Neuronal stem cell (in vitro differentiated cells): ENCODE data around the gene LSM6.

Source experiments
- DNase-seq: peaks from one replicate; pipeline ENCODE4 v3.0.0-alpha.2; 2013; ENCODE audit warnings: low spot score
- H2AFZ ChIP-seq: one replicate; pipeline ENCODE4 v1.6.1; 2013; ENCODE audit warnings: mild to moderate bottlenecking, low read length, inconsistent platforms
- H2AK5ac ChIP-seq: 2 replicates; pipeline ENCODE4 v1.6.1; 2013; ENCODE audit warnings: low read depth, mild to moderate bottlenecking, inconsistent platforms, low read length, moderate library complexity, mixed read lengths
- H2BK120ac ChIP-seq: 2 replicates; pipeline ENCODE4 v1.6.1; 2013; ENCODE audit warnings: low read depth, mild to moderate bottlenecking, inconsistent platforms, low read length, moderate library complexity, mixed read lengths
- H2BK12ac ChIP-seq: one replicate; pipeline ENCODE4 v1.6.1; 2013; ENCODE audit warnings: low read length, inconsistent platforms
- H2BK15ac ChIP-seq: 2 replicates; pipeline ENCODE4 v1.6.1; 2013; ENCODE audit warnings: mild to moderate bottlenecking, low read length, inconsistent platforms, mixed read lengths
- H2BK5ac ChIP-seq: one replicate; pipeline ENCODE4 v1.6.1; 2013; ENCODE audit warnings: inconsistent platforms, mild to moderate bottlenecking, low read length, moderate library complexity
- H3K14ac ChIP-seq: one replicate; pipeline ENCODE4 v1.6.1; 2013; ENCODE audit warnings: low read length, inconsistent platforms
- H3K18ac ChIP-seq: 2 replicates; pipeline ENCODE4 v1.6.1; 2013; ENCODE audit warnings: low read length, inconsistent platforms
- H3K23ac ChIP-seq: 2 replicates; pipeline ENCODE4 v1.6.1; 2013; ENCODE audit warnings: low read depth, mild to moderate bottlenecking, mixed read lengths, low read length, inconsistent platforms; ENCODE audit not compliant: poor library complexity
- H3K27ac ChIP-seq: replicated peaks from 3 replicates; pipeline ENCODE4 v1.5.1; 2013; ENCODE audit warnings: low read length, inconsistent platforms
- H3K27me3 ChIP-seq, 3 experiments: 2 replicates each; pipeline ENCODE4 v1.6.1; 2013; ENCODE audit warnings: low read length in 3 of 3, mild to moderate bottlenecking in 2 of 3, inconsistent platforms in 1 of 3, low read depth in 1 of 3, mixed read lengths in 1 of 3, moderate library complexity in 1 of 3; ENCODE audit not compliant: control insufficient read depth in 3 of 3, insufficient read depth in 3 of 3
- H3K36me3 ChIP-seq, 2 donors: replicated peaks in 1 of 2; 2 replicates each; pipeline ENCODE4 v1.6.1; 2013; ENCODE audit warnings: low read length in 2 of 2; ENCODE audit not compliant: control insufficient read depth in 2 of 2, insufficient read depth in 2 of 2
- H3K4ac ChIP-seq: 2 replicates; pipeline ENCODE4 v1.6.1; 2013; ENCODE audit warnings: inconsistent platforms, mild to moderate bottlenecking, low read length, moderate library complexity
- H3K4me1 ChIP-seq, 2 donors: 1 replicate in 1 of 2; 2 replicates in 1 of 2; pipeline ENCODE4 v1.6.1; 2013; ENCODE audit warnings: low read length in 2 of 2, low read depth in 1 of 2; ENCODE audit not compliant: control insufficient read depth in 2 of 2, insufficient read depth in 1 of 2
- H3K4me2 ChIP-seq: one replicate; pipeline ENCODE4 v1.6.1; 2013; ENCODE audit warnings: mild to moderate bottlenecking, low read length, inconsistent platforms; ENCODE audit not compliant: insufficient read depth, poor library complexity, severe bottlenecking
- H3K4me3 ChIP-seq, 2 donors: 2 replicates each; pipeline ENCODE4 v1.5.1; 2013; ENCODE audit warnings: low read length in 2 of 2, mild to moderate bottlenecking in 2 of 2, inconsistent platforms in 1 of 2, moderate library complexity in 1 of 2
- H3K79me1 ChIP-seq: one replicate; pipeline ENCODE4 v1.6.1; 2013; ENCODE audit warnings: low read depth, mild to moderate bottlenecking, inconsistent platforms, low read length, moderate library complexity
- H3K9ac ChIP-seq: one replicate; pipeline ENCODE4 v1.6.1; 2013; ENCODE audit warnings: mild to moderate bottlenecking, low read depth, low read length, inconsistent platforms; ENCODE audit not compliant: poor library complexity
- H3K9me3 ChIP-seq, 2 donors: replicated peaks in 1 of 2; 2 replicates each; pipeline versions ENCODE3 to v1.6.1; 2013; ENCODE audit warnings: low read length in 2 of 2, mild to moderate bottlenecking in 2 of 2, inconsistent platforms in 1 of 2, low read depth in 1 of 2, mixed read lengths in 1 of 2, moderate library complexity in 1 of 2; ENCODE audit not compliant: control insufficient read depth in 2 of 2, insufficient read depth in 1 of 2
- H4K8ac ChIP-seq: one replicate; pipeline ENCODE4 v1.6.1; 2013; ENCODE audit warnings: low read depth, mild to moderate bottlenecking, inconsistent platforms, low read length, moderate library complexity
- H4K91ac ChIP-seq: one replicate; pipeline ENCODE4 v1.6.1; 2013; ENCODE audit warnings: low read length, low read depth, mild to moderate bottlenecking, inconsistent platforms; ENCODE audit not compliant: poor library complexity
- WGBS, 2 donors: extraction: QIAGEN DNeasy Blood & Tissue Kit; methylation state at CpG; one replicate each; pipeline ENCODE4 v1.1.7; 2013; ENCODE audit warnings: missing lambda C conversion rate in 2 of 2, mixed read lengths in 1 of 2; ENCODE audit not compliant: insufficient read length in 2 of 2, insufficient replicate concordance in 1 of 2; ENCODE audit errors: extremely low coverage in 2 of 2; 5-methylcytosine and 5-hydroxymethylcytosine counted together

LSM6 gene

GRCh38 chr4:146214238-146214637 is 38.7 kb downstream of the LSM6 start, which contains the start of gene REELD1:
REELD1 (plus strand) TSS chr4:146214538; CDS start chr4:146216953, 2,415 bp downstream.
- DNase-seq = no peak
- no peak within 1 kb of the TSS for H3K4me2 ChIP-seq
- H3K27ac ChIP-seq = no peak within 1 kb of the TSS
- no peak within 1 kb of the TSS for H3K14ac ChIP-seq
- no peak within 1 kb of the TSS for H3K18ac ChIP-seq
- H2BK120ac ChIP-seq = no peak within 1 kb of the TSS
- H2BK15ac ChIP-seq = no peak within 1 kb of the TSS
- no peak within 1 kb of the TSS for H2BK5ac ChIP-seq
- H2AK5ac ChIP-seq = no peak within 1 kb of the TSS
- H3K4me3 ChIP-seq = no peak within 1 kb of the TSS
- no peaks in the 10 kb centered on the region for H3K36me3 ChIP-seq
- H3K27me3 ChIP-seq = peaks cover 0 to 3% (median 0%) of the 10 kb centered on the region in 3 experiments
- H3K4ac ChIP-seq = no peak within 1 kb of the TSS
- no peak within 1 kb of the TSS for H3K9ac ChIP-seq
- H4K8ac ChIP-seq = no peak within 1 kb of the TSS
- H3K23ac ChIP-seq = no peak within 1 kb of the TSS
- WGBS, 2 donors = no CpG with 5 or more reads among the region's 5 CpGs
- no peak within 1 kb of the TSS for H4K91ac ChIP-seq
- H3K4me1 ChIP-seq = no peaks in the 10 kb centered on the region
- H2AFZ ChIP-seq = peak within 1 kb of the TSS; percentile 22
- no peaks in the 10 kb centered on the region for H3K79me1 ChIP-seq
- no peak within 1 kb of the TSS for H2BK12ac ChIP-seq
- H3K9me3 ChIP-seq = no peaks in the 10 kb centered on the region

- no peak overlapping the region for H3K27ac ChIP-seq
- H3K4me3 ChIP-seq = no peak overlapping the region
- no peaks in the 10 kb centered on the region for H3K79me1 ChIP-seq
- H3K4ac ChIP-seq = no peak overlapping the region
- WGBS, 2 donors = no CpG with 5 or more reads among the region's 8 CpGs
- no peak overlapping the region for H3K23ac ChIP-seq
- H4K8ac ChIP-seq = no peak overlapping the region
- H2AFZ ChIP-seq = peak overlapping the region; percentile 32
- no peak overlapping the region for H3K4me2 ChIP-seq
- no peak overlapping the region for H2AK5ac ChIP-seq
- no peak overlapping the region for H2BK120ac ChIP-seq
- H2BK15ac ChIP-seq = no peak overlapping the region
- H3K36me3 ChIP-seq = no peaks in the 10 kb centered on the region
- no peak overlapping the region for H3K18ac ChIP-seq
- DNase-seq = no peak
- H2BK12ac ChIP-seq = no peak overlapping the region
- H3K4me1 ChIP-seq = no peaks in the 10 kb centered on the region
- no peak overlapping the region for H4K91ac ChIP-seq
- H3K14ac ChIP-seq = no peak overlapping the region
- H2BK5ac ChIP-seq = no peak overlapping the region
- H3K27me3 ChIP-seq = peaks cover 0 to 5% (median 0%) of the 10 kb centered on the region in 3 experiments
- H3K9ac ChIP-seq = no peak overlapping the region
- H3K9me3 ChIP-seq = no peaks in the 10 kb centered on the region
These were observed 46.8 kb downstream of the LSM6 start for GRCh38 chr4:146222313-146222712.

- no peak overlapping the region for H2BK12ac ChIP-seq
- H2BK15ac ChIP-seq = no peak overlapping the region
- H2BK120ac ChIP-seq = no peak overlapping the region
- no peak overlapping the region for H3K4me2 ChIP-seq
- WGBS, 2 donors = no CpG with 5 or more reads among the region's 8 CpGs
- DNase-seq = no peak
- H3K27me3 ChIP-seq = peaks cover 0 to 5% (median 0%) of the 10 kb centered on the region in 3 experiments
- no peak overlapping the region for H4K8ac ChIP-seq
- H3K9ac ChIP-seq = no peak overlapping the region
- H3K9me3 ChIP-seq = no peaks in the 10 kb centered on the region
- no peak overlapping the region for H4K91ac ChIP-seq
- no peak overlapping the region for H3K27ac ChIP-seq
- no peak overlapping the region for H2AFZ ChIP-seq
- no peak overlapping the region for H3K4ac ChIP-seq
- no peak overlapping the region for H3K18ac ChIP-seq
- no peaks in the 10 kb centered on the region for H3K79me1 ChIP-seq
- H3K23ac ChIP-seq = no peak overlapping the region
- H2AK5ac ChIP-seq = no peak overlapping the region
- H3K14ac ChIP-seq = no peak overlapping the region
- no peak overlapping the region for H3K4me3 ChIP-seq
- H3K36me3 ChIP-seq = no peaks in the 10 kb centered on the region
- H2BK5ac ChIP-seq = no peak overlapping the region
- H3K4me1 ChIP-seq = no peaks in the 10 kb centered on the region
These were observed 48.9 kb downstream of the LSM6 start for GRCh38 chr4:146224326-146224966.

GRCh38 chr4:146229406-146229805 is 53.9 kb downstream of the LSM6 start:
- H2BK120ac ChIP-seq = no peak overlapping the region
- no peak overlapping the region for H4K91ac ChIP-seq
- H3K27me3 ChIP-seq = peaks cover 0 to 2% (median 0%) of the 10 kb centered on the region in 3 experiments
- H3K36me3 ChIP-seq = no peaks in the 10 kb centered on the region
- no peak overlapping the region for H3K18ac ChIP-seq
- H2AFZ ChIP-seq = no peak overlapping the region
- no peak overlapping the region for H3K14ac ChIP-seq
- H3K4me3 ChIP-seq = no peak overlapping the region
- H2AK5ac ChIP-seq = no peak overlapping the region
- no peak for DNase-seq
- H3K4me2 ChIP-seq = no peak overlapping the region
- no peak overlapping the region for H3K27ac ChIP-seq
- H3K4me1 ChIP-seq = peaks cover 0 to 2% of the 10 kb centered on the region in 2 donors
- H2BK12ac ChIP-seq = no peak overlapping the region
- no peaks in the 10 kb centered on the region for H3K79me1 ChIP-seq
- no peaks in the 10 kb centered on the region for H3K9me3 ChIP-seq
- no peak overlapping the region for H3K9ac ChIP-seq
- no peak overlapping the region for H3K4ac ChIP-seq
- H2BK5ac ChIP-seq = no peak overlapping the region
- no peak overlapping the region for H3K23ac ChIP-seq
- H2BK15ac ChIP-seq = no peak overlapping the region
- H4K8ac ChIP-seq = no peak overlapping the region
